HG02623 (cell line): ENCODE data around the gene KIAA1614.
A peak's percentile ranks its signal among the peaks of the same experiment; 100 is the strongest.

ENCODE experiments used
- ATAC-seq: cut with Tn5 transposase; IDR thresholded peaks from one replicate; pipeline ENCODE4 v1.9.1; 2021; ENCODE audit warnings: moderate library complexity; ENCODE audit not compliant: unreplicated experiment

Gene KIAA1614

GRCh38 chr1:180923021-180923841 is 10.5 kb downstream of the KIAA1614 start:
- ATAC-seq = no peak

DNA sequence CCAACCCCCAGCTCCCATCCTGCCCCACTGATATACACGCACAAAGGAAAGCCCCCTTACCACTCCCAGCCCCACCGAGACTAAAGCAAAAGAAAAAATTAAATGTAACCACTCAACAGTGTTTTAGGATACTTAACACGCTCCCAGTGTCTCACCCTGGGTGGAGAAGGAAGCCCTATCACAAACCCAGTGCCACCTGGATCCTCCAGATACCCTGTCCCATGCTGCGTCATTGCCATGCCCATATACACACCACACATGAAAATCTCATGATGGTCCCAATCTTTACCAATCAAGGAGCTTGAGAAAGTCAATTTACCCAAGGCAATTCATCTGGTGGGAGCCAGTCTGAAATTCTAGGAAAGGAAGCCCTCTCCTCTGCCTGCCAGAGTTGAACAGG is 11.2 kb downstream of the KIAA1614 start:
- no peak for ATAC-seq

DNA sequence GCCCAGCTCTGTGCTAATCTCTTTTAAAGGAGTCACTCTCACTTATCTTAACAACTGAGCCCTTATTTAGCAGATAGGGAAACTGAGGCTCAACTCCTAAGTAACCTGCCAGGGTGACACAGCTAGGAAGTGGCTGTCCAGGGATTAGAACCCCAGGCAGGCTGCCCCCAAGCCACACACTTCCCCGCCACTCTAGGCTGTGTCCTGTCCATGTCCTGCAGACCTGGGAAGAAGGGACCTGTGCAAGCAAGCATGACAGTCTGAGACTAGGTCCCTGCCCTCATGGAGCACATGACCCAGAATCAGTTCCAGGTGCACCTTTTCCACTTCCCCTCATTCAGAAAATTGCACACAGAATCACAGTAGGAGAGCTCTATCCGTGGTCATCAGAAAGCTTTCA is 12.2 kb downstream of the KIAA1614 start:
- no peak for ATAC-seq

GRCh38 chr1:180925471-180926051 is 12.9 kb downstream of the KIAA1614 start:
- ATAC-seq = no peak

DNA sequence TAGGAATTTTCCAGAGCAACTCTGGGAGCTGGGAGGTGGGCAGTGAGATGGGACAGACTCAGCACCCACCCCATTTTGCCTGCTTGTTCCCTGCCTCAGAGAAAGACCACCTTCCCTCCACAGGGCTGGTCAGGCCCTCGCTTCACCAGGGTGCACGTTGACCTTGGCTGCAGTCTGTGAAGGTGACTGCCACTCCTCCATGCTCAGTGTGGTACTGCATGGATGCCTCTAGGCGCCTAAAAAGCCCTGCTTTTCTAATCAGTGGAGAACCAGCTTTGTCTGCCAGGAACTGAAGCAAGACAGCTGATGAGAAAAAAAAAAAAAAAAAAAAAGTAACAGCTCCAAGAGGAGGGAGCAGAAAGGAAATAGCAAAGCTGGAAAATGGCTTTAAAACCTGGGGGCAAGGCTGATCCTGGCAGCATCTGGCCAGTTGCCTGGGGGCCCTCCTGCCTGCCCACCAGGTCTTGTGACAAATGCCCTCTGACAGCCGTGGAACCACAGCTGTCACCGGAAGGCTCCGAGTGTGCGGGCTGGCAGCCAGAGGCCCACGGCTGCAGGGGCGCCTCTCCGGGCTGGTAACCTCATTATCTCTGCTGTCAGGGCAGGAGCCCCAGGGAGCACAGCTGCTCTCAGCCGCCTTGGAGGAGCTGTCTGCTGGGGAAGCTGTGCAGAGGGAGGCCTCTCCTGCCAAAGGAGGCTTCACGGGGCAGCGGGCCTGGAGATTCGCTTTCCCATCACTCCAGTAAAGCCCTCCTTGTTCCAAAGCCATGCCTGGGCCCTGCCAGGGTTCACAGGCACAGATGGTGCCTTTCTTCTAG is 13.7 kb downstream of the KIAA1614 start:
- no peak for ATAC-seq

GRCh38 chr1:180927348-180927747 is 14.7 kb downstream of the KIAA1614 start:
- no peak for ATAC-seq

GRCh38 chr1:180927841-180928240 is 15.1 kb downstream of the KIAA1614 start:
- no peak for ATAC-seq

DNA sequence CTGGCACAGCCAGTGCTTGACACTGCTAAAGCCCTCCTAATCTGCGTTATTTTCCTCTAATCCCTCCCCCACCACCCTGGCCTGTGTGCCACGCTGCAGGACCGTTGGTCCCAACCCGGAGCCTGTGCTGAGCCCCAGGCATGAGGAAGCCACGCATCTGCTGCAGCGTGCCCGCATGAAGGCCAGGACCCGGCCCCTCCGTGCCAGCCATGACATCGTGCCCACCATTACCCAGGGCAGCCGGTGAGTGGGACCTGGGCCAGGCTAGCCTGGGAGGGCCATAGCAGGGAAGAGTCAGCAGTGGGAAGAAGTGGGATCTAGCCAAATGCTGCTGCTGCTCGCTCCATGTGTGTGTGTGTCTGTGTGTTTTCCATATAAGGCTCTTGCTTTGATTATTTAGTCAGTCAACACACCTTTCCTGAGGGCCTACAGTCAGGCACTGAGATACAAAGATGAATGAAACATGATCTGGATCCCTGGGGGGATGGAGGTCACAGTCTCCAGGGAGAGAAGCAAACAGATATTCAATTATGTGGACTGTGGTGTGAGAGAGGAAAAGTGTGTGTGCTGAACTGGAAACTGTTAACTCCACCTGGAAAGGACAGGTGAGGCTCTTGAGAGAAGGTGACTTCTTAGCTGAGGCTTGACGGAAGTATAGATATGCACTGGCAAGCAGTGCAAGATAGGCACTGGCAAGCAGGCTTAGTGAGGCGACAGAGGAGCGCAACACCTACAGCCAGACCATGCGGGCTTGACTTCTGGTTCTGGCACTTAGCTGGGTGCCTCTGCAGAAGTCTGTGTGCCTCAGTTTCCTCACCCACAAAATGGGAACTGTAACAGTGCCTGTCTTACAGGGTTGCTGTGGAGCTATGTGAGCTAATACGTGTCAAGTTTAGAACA is 15.9 kb downstream of the KIAA1614 start:
- ATAC-seq = no peak

DNA sequence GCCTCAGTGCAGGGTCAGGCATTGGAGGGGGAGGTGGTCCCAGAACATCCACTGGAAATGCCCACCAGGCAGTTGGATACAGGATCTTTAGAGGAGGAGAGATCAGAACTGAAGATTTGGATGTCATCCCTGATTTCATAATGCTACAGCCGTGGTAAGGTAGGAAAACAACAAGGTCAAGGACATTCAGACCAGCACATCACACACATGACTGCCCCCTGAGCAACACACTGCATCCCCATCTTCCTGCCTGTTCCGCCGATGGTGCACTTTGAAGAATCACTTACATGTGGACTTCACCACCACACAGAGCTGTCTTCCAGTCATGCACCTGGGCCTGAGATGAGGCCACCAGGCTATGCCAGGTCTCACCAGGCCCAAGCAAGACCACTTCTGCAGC is 16.7 kb downstream of the KIAA1614 start:
- no peak for ATAC-seq

GRCh38 chr1:180930687-180931086 is 18.0 kb downstream of the KIAA1614 start:
- ATAC-seq = no peak

GRCh38 chr1:180931529-180931928 is 18.8 kb downstream of the KIAA1614 start:
- no peak for ATAC-seq

GRCh38 chr1:180932378-180932777 is 19.7 kb downstream of the KIAA1614 start:
- ATAC-seq = no peak

- no peak for ATAC-seq
Observed at GRCh38 chr1:180933141-180933540, 20.4 kb downstream of the KIAA1614 start.

GRCh38 chr1:180934563-180934962 is 21.9 kb downstream of the KIAA1614 start:
- peak; percentile 39 for ATAC-seq

DNA sequence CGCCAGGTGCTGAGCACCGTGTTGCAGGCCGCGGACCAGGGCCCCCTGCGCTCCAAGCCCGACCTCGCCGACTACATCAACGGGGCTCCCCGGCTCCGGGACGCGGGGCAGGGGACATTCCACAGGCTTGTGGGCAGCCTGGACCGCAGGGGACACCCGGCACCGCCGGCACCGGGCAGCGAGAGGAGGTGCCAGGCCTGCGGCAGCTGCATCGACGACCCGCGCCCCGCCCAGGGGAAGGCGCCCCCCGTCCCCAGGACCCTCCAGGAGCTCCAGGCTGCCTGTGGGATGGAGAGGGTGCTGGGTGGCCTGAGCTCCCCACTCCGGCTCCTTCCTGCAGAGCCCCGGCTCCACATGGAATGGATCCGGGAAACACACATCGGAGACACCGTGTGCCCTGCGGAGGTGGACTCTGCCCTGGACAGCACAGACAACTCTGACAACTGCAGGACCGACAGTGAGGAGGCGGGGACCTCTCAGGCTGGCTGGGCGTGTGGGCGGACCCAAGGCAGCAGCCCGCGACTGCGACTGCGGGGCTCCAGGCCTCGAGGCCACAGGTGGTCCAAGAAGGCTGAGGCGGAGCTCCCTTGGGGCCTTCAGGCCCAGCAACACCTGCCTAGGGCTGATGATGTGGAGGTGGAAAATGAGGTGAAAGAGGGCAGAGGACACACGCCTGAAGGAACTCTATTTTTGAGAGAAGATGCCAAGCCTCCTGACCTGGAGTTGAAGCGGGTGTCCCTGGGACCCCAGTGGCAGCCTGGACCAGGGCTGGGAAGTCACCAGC is 22.8 kb downstream of the KIAA1614 start:
- peak; percentile 47 for ATAC-seq

- no peak for ATAC-seq
Observed at GRCh38 chr1:180936110-180937011, 23.7 kb downstream of the KIAA1614 start.

DNA sequence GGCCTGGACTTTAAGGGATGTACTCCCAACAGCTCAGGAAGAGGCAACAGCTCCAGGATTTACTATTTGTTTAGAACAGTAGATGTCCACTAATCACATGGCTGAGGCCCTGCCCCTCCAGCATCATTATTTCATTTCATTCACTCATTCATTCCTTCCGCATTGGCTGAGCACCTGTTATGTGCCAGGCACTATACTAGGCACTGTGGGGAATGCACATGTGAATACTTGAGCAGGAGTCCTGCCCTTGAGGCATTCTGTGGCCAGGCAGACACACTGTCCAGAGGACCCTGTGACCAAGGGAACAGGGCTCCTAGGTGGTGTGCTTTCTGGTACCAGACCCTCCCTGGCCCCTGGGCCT is 24.3 kb downstream of the KIAA1614 start:
- ATAC-seq = no peak

DNA sequence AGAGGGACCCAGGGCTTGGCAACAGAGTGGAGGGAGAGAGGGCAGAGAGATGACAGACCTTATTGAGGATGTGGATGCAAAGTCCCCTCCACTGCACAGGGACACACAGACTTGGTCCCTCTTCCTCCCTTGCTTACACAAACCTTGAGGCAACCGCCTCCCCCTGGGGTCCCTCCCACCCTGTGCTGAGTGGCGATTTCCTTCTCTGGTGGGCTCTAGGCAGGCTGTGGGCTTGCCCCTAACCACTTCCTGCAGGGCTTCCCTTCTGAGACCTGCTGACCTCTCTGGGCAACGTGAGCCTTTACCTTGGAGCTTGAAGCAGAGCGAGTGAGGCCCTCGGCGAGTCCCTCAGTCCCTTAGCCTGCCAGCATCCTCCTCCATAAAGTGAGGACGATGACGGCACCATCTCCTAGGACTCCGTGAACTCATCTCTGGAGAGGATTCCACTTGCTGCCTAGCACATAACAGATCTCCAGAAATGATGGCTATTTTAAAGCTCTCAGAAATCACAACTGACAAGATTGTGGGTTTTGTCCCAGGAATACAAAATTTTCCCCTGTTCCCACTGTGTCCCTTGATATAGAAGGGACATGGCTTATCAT is 25.0 kb downstream of the KIAA1614 start:
- ATAC-seq = no peak
